Skeletal muscle satellite cell (primary cell): Measurements from ENCODE around the gene THEMIS.
"Not testable (repeated sequence)": the region's sequence is repeated elsewhere in the genome, so short reads cannot be mapped to it uniquely, and the experiment has no call there.

Experiments used
- H3K27me3 ChIP-seq: 2 replicates; pipeline ENCODE4 v1.7.0; 2013; ENCODE audit warnings: low read length; ENCODE audit not compliant: control insufficient read depth, insufficient read depth
- H3K36me3 ChIP-seq: 2 replicates; pipeline ENCODE4 v1.7.0; 2013; ENCODE audit warnings: mild to moderate bottlenecking, control low read depth, low read length; ENCODE audit not compliant: insufficient read depth
- H3K4me1 ChIP-seq: 2 replicates; pipeline ENCODE4 v1.7.0; 2013; ENCODE audit warnings: low read length; ENCODE audit not compliant: control insufficient read depth, insufficient read depth
- H3K4me2 ChIP-seq: 2 replicates; pipeline ENCODE4 v1.7.0; 2013; ENCODE audit warnings: mild to moderate bottlenecking, low read length
- H3K4me3 ChIP-seq: 2 replicates; pipeline ENCODE4 v1.7.0; 2013; ENCODE audit warnings: low read length
- H3K9ac ChIP-seq: 2 replicates; pipeline ENCODE4 v1.7.0; 2013; ENCODE audit warnings: mild to moderate bottlenecking, low read depth, low read length, moderate library complexity
- H3K9me3 ChIP-seq: replicated peaks from 2 replicates; pipeline ENCODE4 v1.7.0; 2013; ENCODE audit warnings: mild to moderate bottlenecking, control low read depth, low read length

THEMIS gene

DNA sequence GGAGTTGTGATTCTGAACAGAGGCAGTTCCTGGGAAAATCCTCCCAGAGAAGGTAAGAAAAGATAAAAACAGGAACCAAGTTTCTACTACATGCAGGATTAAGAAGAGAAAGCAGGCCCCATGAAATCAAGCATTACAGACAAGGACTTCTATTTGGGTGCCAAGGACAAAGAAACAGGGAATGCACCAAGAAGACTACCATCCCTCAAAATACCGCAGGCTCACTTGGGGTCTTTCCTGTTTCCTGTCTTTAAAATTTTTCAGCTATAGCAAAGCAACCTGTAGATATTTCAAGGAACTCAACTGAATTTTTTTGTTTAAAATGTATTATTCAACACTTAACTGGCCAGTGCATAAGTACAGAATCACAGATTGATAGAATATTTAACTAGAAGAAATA lies 107.5 kb downstream of the THEMIS start:
- H3K27me3 ChIP-seq, result no peaks in the 10 kb centered on the region
- H3K9me3 ChIP-seq, result no peaks in the 10 kb centered on the region
- H3K9ac ChIP-seq, result no peak overlapping the region
- H3K4me3 ChIP-seq, result no peak overlapping the region
- H3K4me1 ChIP-seq, result no peaks in the 10 kb centered on the region
- H3K4me2 ChIP-seq, result no peak overlapping the region
- no peaks in the 10 kb centered on the region for H3K36me3 ChIP-seq

- no peak overlapping the region for H3K4me3 ChIP-seq
- H3K9me3 ChIP-seq, result no peaks in the 10 kb centered on the region
- no peak overlapping the region for H3K4me2 ChIP-seq
- no peaks in the 10 kb centered on the region for H3K4me1 ChIP-seq
- no peaks in the 10 kb centered on the region for H3K27me3 ChIP-seq
- no peak overlapping the region for H3K9ac ChIP-seq
- no peaks in the 10 kb centered on the region for H3K36me3 ChIP-seq
Measured at GRCh38 chr6:127792616-127793015, 108.2 kb downstream of the THEMIS start.

GRCh38 chr6:127791779-127792528 lies 108.9 kb downstream of the THEMIS start:
- Histone ChIP-seq H3K9ac (no peak overlapping the region), H3K27me3 (no peaks in the 10 kb centered on the region), H3K4me3 (no peak overlapping the region), H3K4me2 (no peak overlapping the region), H3K36me3 (no peaks in the 10 kb centered on the region), H3K9me3 (no peaks in the 10 kb centered on the region), H3K4me1 (no peaks in the 10 kb centered on the region)

DNA sequence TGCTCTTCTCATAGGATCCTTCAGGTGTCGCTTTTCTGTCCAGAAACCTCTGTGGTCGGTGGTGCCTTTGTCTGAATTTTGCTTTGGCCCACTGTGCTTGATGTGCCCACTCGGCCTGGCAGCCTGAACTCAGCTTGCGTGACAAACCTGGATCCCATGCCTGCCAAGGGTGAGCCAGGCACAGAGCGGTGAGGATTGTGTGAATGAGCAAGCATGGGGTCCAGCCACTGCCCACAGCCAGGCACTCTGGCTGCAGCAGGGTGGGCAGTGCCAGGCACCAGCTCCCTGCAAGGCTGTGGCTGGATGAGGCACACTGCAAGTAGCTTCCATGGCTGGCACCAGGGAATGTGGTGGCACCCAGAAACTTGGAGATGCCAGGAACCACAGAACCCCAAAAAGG lies 110.3 kb downstream of the THEMIS start:
- Histone ChIP-seq H3K9ac (no peak overlapping the region), H3K4me2 (no peak overlapping the region), H3K9me3 (no peaks in the 10 kb centered on the region), H3K27me3 (no peaks in the 10 kb centered on the region), H3K36me3 (no peaks in the 10 kb centered on the region), H3K4me1 (no peaks in the 10 kb centered on the region), H3K4me3 (no peak overlapping the region)

- Histone ChIP-seq H3K4me3 (no peak overlapping the region), H3K9ac (no peak overlapping the region), H3K36me3 (no peaks in the 10 kb centered on the region), H3K27me3 (no peaks in the 10 kb centered on the region), H3K9me3 (no peaks in the 10 kb centered on the region), H3K4me2 (no peak overlapping the region), H3K4me1 (no peaks in the 10 kb centered on the region)
Measured at GRCh38 chr6:127786109-127786508, 114.7 kb downstream of the THEMIS start.

DNA sequence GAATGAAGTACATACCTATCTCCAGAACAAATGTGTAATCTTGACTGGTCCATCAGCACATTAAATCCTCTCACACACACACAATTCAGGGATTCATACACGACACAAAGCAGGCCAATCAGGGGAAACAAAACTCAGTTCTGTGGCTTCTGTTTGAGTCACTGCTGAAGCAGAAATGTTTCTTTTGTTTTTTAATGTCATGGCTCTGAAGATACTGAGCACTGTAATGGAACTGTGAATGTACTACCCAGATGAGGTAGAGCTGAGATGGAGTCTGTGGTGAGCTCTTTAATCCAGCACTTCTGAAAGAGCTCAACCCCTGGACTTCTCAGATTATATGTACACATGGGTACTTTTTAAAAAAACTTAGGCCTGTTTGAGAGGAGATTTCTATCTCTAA lies 116.4 kb downstream of the THEMIS start:
- Histone ChIP-seq H3K27me3 (no peaks in the 10 kb centered on the region), H3K4me1 (no peaks in the 10 kb centered on the region), H3K4me3 (no peak overlapping the region), H3K4me2 (no peak overlapping the region), H3K9me3 (no peaks in the 10 kb centered on the region), H3K9ac (no peak overlapping the region), H3K36me3 (no peaks in the 10 kb centered on the region)

DNA sequence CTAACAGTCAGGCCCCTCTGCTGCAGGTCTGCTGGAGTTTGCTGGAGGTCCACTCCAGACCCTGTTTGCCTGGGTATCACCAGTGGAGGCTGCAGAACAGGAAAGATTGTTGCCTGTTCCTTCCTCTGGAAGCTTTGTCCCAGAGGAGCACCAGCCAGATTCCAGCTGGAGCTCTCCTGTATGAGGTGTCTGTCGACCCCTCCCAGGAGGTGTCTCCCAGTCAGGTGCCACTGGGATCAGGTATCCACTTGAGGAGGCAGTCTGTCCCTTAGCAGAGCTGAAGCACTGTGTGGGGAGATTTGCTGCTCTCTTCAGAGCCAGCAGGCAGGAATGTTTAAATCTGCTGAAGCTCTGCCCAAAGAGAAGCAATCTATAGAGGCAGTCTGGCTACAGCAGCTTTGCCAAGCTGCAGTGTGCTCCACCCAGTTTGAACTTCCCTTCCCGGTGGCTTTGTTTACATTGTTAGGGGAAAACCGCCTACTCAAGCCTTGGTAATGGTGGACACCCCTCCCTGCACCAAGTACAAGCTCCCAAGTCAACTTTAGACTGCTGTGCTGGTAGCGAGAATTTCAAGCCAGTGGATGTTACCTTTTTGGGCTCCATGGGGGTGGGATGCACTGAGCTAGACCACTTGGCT lies 119.1 kb downstream of the THEMIS start:
- not testable (repeated sequence) for H3K36me3 ChIP-seq, H3K4me3 ChIP-seq, H3K4me1 ChIP-seq, H3K4me2 ChIP-seq, H3K9ac ChIP-seq, H3K9me3 ChIP-seq, H3K27me3 ChIP-seq

DNA sequence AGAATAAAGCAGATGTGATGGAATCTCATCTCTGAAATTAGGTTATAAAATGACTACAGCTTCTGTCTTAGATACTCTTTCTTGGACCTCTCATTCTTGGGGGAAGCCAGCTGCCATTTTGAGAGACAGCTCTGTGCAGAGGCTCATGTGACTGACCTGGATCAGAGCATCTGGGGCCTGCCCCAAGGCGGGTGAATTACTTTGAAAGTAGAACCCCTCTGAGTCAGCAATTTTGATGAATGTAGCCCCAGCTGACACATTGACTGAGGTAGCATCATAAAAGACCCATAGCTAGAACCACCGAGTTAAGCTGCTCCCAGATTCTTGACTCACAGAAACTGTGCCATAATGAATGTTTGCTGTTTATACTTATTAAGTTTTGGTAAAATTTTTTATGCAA lies 124.5 kb downstream of the THEMIS start:
- no peaks in the 10 kb centered on the region for H3K27me3 ChIP-seq
- no peaks in the 10 kb centered on the region for H3K9me3 ChIP-seq
- H3K4me3 ChIP-seq, result no peak overlapping the region
- no peaks in the 10 kb centered on the region for H3K36me3 ChIP-seq
- H3K4me2 ChIP-seq, result no peak overlapping the region
- H3K9ac ChIP-seq, result no peak overlapping the region
- no peaks in the 10 kb centered on the region for H3K4me1 ChIP-seq

GRCh38 chr6:127775371-127775770 lies 125.5 kb downstream of the THEMIS start:
- Histone ChIP-seq H3K9me3 (no peaks in the 10 kb centered on the region), H3K27me3 (no peaks in the 10 kb centered on the region), H3K4me1 (no peaks in the 10 kb centered on the region), H3K4me2 (no peak overlapping the region), H3K4me3 (no peak overlapping the region), H3K9ac (no peak overlapping the region), H3K36me3 (no peaks in the 10 kb centered on the region)

GRCh38 chr6:127768745-127769144 lies 132.1 kb downstream of the THEMIS start:
- Histone ChIP-seq H3K9me3 (no peaks in the 10 kb centered on the region), H3K4me1 (no peaks in the 10 kb centered on the region), H3K27me3 (no peaks in the 10 kb centered on the region), H3K9ac (no peak overlapping the region), H3K36me3 (no peaks in the 10 kb centered on the region), H3K4me3 (no peak overlapping the region), H3K4me2 (no peak overlapping the region)

GRCh38 chr6:127768223-127768622 lies 132.6 kb downstream of the THEMIS start:
- no peaks in the 10 kb centered on the region for H3K4me1 ChIP-seq

DNA sequence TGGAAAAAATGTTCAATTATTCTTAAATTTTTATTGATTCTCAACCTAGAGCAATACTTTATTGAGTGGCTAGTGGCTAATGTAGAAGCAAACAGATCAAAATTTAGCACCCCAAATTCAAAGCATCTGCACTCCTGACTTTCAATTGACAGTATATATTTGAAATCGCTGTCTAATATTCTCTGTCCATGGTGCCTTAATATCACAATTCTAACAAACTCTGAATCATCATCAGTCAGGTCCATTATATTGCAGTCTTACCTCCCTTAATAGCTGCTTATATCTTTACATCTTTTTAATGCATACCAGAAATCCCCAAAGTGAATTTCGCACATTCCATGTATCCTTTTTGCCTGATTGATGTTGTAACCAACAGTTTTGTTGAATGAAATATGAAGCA lies 134.9 kb downstream of the THEMIS start:
- Histone ChIP-seq H3K9me3 (no peaks in the 10 kb centered on the region), H3K4me2 (no peak overlapping the region), H3K4me3 (no peak overlapping the region), H3K9ac (no peak overlapping the region), H3K36me3 (no peaks in the 10 kb centered on the region), H3K4me1 (no peaks in the 10 kb centered on the region), H3K27me3 (no peaks in the 10 kb centered on the region)

More at GRCh38 chr6:127768223-127768622, 132.6 kb downstream of the THEMIS start:
- H3K4me3 ChIP-seq, result no peak overlapping the region
- no peak overlapping the region for H3K4me2 ChIP-seq
- no peaks in the 10 kb centered on the region for H3K36me3 ChIP-seq
- H3K27me3 ChIP-seq, result no peaks in the 10 kb centered on the region
- H3K9me3 ChIP-seq, result no peaks in the 10 kb centered on the region
- H3K9ac ChIP-seq, result no peak overlapping the region
